Effector CD8-positive, alpha-beta T cell (primary cell): ENCODE measurements around the gene AHR.
"Not testable (repeated sequence)": the region's sequence is repeated elsewhere in the genome, so short reads cannot be mapped to it uniquely, and the experiment has no call there.

Source experiments
- DNase-seq: peaks from one replicate; lab custom pipeline; 2025; lab: John Stamatoyannopoulos, UW

The AHR gene

GRCh38 chr7:17339952-17340351 lies 41.5 kb downstream of the AHR start:
- no peak for DNase-seq

DNA sequence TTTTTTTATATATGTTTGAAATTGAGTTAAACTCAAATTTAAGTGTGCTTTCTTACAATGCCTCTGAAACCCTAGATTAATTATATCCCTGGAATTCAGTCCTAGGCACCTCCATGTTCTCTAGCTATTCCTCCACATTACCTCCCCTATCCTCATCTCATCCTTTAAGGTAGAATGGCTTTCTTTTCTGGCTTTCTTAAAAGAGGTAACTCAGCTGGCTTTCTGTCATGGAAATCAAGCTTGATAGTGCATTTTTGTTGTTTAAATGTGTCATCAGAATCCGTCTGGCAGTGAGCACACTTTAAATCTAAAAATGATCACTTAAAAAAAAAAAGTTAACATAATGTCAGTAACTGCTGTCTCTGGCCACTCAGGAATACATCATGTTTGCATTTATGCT lies 42.2 kb downstream of the AHR start:
- DNase-seq: no peak

- no peak for DNase-seq
Observed at GRCh38 chr7:17342756-17343155, 44.3 kb downstream of the AHR start.

- no peak for DNase-seq
Observed at GRCh38 chr7:17347401-17347800, 48.9 kb downstream of the AHR start.

- DNase-seq: not testable (repeated sequence)
Observed at GRCh38 chr7:17348932-17349331, 50.5 kb downstream of the AHR start.

DNA sequence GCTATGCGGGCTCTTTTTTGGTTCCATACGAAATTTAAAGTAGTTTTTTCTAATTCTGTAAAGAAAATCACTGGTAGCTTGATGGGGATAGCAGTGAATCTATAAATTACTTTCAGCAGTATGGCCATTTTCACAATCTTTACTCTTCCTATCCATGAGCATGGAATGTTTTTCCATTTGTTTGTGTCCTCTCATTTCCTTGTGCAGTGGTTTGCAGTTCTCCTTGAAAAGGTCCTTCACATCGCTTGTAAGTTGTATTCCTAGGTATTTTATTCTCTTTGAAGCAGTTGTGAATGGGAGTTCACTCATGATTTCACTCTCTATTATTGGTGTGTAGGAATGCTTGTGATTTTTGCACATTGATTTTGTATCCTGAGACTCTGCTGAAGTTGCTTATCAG lies 51.9 kb downstream of the AHR start:
- not testable (repeated sequence) for DNase-seq

DNA sequence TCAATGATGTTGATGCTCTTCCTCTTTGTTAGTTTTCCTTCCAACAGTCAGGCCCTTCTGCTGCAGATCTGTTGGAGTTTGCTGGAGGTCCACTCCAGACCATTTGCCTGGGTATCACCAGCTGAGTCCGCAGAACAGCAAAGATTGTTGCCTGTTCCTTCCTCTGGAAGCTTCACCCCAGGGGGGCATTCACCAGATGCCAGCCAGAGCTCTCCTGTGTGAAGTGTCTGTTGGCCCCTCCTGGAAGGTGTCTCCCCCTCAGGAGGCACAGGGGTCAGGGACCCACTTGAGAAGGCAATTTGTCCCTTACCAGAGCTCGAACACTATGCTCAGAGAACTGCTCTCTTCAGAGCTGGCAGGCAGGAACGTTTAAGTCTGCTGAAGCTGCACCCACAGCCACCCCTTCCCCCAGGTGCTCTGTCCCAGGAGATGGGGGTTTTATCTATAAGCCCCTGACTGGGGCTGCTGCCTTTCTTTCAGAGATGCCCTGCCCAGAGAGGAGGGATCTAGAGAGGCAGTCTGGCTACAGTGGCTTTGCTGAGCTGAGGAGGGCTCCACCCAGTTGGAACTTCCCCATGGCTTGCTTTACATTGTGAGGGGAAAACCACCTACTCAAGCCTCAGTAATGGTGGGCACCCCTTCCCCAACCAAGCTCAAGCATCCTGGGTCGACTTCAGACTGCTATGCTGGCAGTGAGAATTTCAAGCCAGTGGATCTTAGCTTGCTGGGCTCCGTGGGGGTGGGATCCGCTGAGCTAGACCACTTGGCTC lies 55.4 kb downstream of the AHR start:
- DNase-seq: not testable (repeated sequence)

GRCh38 chr7:17354473-17354872 lies 56.0 kb downstream of the AHR start:
- no peak for DNase-seq

- no peak for DNase-seq
Observed at GRCh38 chr7:17355050-17355449, 56.6 kb downstream of the AHR start.

DNA sequence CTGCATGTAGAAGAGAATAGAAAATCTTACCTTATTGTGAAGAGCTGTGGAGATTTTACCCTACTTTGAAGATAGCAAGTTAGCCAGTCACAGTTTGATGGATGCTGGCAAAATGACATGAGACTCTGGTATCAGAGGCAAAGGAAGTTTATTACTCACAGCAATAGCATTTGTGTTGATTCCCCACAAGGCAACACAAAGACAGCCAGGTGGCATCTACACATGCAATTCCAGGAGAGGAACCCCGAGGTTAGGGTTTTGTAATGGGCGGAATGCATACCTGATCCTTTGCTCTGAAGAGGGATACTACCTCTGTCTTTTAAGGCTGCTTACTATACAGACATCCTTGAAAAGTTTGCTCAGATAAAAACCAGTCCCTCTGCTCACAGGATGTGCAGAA lies 59.5 kb downstream of the AHR start:
- no peak for DNase-seq

DNA sequence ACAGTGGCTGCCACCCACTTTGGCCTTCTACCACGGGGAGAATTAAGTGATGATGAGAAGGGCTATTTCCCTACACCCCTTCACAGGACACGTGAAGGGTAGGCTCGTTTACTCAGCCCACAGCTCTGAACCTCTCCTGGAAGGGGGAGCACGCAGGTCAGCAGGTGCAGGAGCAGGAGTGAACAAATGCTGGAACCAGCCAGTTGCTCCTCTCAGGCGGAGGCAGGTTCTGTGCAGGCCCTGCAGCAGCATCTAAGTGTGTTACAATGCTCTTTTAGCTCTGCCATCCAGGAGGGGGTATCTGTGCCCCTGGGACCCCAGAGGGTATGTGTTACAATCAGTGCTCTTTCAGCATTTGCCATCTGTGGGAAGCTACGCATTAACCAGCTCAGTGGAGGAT lies 61.2 kb downstream of the AHR start:
- no peak for DNase-seq

GRCh38 chr7:17362439-17363105 lies 64.1 kb downstream of the AHR start:
- DNase-seq: no peak

GRCh38 chr7:17364671-17365070 lies 66.2 kb downstream of the AHR start:
- no peak for DNase-seq

- DNase-seq: no peak
Observed at GRCh38 chr7:17365775-17366174, 67.3 kb downstream of the AHR start.

GRCh38 chr7:17367502-17367901 lies 69.0 kb downstream of the AHR start:
- DNase-seq: no peak

DNA sequence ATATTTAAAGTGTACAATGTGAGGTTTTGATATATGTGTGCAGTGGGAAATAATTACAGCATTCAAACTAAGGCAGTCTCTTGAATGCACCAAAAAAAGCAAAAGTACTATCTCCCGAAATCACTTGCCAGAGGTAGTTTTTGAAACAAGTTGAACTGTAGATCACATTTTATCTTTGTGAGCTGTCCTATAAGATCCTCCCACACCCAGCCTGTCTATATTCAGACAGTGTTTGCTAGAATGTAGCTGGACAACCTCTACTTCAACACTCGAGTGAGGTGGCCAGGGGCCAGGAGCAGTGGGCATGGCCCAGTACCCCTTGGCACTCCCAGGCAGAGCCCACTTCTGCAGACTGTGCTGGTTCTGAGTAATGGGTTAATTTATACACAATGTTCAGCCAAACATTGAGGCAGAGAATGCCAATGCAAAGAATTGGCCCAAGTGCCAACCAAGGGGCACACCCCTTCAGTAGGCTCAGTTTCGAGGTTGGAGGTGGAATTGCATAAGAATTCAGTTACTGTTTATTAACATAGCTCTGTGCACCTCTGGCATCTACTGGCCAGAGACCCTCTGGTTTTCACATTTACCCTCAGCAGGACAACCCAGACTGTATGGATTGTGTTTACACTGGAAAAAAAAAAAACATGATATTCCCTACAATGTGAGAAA lies 70.5 kb downstream of the AHR start:
- DNase-seq: no peak

GRCh38 chr7:17369691-17370426 lies 71.4 kb downstream of the AHR start:
- no peak for DNase-seq

- DNase-seq: no peak
Observed at GRCh38 chr7:17370901-17371585, 72.6 kb downstream of the AHR start.

DNA sequence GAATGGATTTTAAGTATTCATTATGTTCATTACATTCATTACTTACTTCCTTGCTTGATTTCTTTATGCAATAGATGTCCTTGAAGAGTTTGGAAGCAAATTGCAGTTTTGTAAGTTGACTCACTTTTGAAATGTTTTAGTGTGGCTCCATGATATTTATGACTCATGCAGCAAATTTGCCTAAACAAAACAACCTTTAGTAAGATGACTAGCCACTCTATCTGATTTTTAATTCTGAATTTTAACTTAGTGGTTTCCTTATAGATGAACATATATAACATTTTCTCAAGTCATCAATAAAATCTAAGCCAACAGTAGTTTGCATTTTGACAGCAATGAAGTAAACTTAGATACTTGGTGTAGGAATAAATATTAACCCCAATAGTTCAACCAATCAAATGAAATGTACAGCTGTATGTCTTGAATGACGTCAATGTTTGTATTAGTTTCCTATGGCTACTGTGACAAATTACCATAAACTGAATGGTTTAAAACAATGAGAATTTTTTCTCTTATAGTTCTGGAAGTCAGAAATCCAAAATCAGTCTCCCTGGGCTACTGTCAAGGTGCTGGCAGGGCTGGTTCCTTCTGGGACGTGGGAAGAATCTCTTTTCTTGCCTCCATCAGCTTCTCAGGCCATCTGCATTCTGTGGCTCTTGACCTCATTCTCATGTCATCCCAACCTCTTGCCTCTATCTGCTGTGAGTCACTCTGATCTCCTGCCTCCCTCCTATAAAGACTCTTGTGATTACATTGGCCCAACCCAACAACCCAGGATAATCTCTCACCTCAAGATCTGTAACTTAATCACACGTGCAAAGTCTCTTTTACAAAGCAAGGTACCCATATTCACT lies 73.4 kb downstream of the AHR start:
- DNase-seq: no peak

DNA sequence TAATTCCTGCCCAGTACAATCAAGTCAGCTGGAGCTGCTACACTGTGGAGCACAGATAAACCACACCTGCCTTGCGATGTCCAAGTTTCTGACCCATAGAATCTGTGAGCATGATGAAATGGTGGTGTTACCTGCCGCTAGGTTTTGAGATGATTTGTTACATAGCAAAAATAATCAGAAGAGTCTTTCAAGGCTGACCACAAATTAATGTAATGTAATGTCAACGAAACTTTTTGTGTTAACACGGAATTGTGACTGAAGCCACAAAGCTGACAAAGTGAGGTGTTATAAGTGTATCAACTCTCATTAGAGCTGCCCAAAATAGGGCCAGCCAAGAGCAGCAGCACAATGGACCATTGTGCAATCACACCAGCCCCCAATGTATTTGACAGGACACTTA lies 75.7 kb downstream of the AHR start:
- DNase-seq: no peak

- no peak for DNase-seq
Observed at GRCh38 chr7:17374654-17375053, 76.2 kb downstream of the AHR start.
